ENCODE results near the gene ATP8B4.

The ATP8B4 gene

GRCh38 chr15:49809894-49810609 is 309.0 kb downstream of the ATP8B4 start:
- no peak for DNase-seq (ENCODE audit: low read depth)

GRCh38 chr15:49808341-49808740 is 310.7 kb downstream of the ATP8B4 start:
- no peak for DNase-seq (ENCODE audit: low read depth)
